ENCODE measurements around the gene PRDX6.
A peak's percentile ranks its signal among the peaks of the same experiment; 100 is the strongest.
"Not testable (repeated sequence)": the region's sequence is repeated elsewhere in the genome, so short reads cannot be mapped to it uniquely, and the experiment has no call there.

Gene PRDX6

DNA sequence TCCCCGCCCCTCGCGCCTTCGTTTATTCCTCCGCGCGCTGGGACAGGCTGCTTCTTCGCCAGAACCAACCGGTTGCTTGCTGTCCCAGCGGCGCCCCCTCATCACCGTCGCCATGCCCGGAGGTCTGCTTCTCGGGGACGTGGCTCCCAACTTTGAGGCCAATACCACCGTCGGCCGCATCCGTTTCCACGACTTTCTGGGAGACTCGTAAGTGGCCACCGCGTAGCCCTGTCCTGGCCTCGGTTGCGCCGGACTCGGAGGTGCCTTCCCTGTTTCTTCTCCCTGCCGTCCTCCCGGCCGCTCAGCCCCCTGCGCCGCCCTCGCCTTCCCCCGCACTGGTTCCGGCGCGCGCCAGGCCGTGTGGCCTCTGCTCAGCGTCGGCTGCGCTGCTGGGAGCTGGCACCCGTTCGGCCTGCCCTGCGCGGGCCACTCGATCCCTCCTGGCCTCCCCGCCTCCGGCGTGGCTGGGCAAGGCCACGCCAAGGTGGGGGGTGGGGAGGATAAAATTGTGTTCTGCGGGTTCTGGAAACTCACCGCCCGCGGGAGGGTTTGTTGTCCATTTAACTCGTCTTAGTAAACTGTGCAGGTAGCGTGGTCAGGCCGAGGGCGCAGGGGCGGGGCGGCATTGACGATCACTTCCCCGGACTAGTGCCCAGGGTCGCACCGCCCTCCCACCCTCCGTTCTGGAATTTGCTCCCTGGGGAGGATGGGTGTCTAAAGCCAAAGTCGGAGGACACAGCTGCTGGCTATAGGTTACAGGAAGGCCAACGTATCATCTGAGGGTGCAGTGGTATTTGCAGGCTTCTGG, at the start of gene PRDX6:
Gene PRDX6 (plus strand): TSS at position 50 of the 808 bp plus-strand sequence. CDS start 63 bp downstream, at position 113.
- peak in 1 of 2 experiments; percentile 84 for DNase-seq

GRCh38 chr1:173429471-173430402, 47.4 kb upstream of the PRDX6 start:
- DNase-seq = peak; percentile 62 to 75

DNA sequence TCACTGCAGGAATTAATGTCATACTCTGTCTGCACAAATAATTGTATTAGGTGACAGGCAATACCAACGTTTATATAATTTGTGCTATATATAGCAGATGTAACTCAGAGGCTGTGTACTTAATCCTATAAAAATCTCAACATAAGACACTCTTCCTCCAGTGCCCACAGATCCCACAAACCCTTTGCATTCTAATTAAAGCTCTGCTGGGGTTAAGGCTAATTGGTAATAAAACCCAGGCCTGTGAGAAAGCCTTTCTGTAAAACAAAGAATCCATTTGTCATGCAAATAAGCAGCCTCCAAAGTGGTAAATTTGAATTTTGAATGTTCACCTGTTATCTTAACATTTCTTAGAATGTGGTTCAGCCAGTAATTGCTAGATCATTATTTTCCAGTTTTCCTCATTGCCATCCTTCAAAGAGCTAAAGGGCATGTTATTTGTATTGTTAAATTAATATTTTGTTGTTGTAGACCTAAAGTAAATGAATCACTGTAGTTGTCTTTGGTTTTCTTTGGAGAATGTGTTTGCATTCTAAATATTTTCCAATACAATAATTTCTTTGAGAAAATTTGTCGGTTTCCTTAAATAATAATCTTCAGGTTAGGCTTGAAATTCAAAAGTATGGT, 46.3 kb upstream of the PRDX6 start:
- DNase-seq = no peak

- peak; percentile 69 to 77 for DNase-seq
These were observed 45.7 kb upstream of the PRDX6 start for GRCh38 chr1:173431304-173432045.

DNA sequence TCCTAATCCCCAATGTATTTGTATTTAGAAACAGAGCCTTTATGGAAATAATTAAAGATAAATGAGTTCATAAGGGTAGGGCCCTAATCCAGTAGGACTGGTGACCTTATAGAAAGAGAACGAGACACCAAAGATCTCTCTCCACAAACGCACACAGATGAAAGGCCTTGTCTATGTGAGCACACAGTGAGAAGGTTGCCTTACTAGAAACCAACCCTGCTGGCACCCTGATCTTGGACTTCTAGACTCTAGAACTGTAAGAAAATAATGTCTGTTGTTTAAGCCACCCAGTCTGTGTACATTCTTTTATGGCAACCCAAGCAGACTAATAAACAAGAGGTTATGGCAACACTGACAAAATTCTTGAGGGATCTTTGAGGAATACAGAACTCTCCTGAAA, 44.8 kb upstream of the PRDX6 start:
- no peak for DNase-seq

GRCh38 chr1:173433751-173434326, 43.3 kb upstream of the PRDX6 start:
- DNase-seq = no peak

DNA sequence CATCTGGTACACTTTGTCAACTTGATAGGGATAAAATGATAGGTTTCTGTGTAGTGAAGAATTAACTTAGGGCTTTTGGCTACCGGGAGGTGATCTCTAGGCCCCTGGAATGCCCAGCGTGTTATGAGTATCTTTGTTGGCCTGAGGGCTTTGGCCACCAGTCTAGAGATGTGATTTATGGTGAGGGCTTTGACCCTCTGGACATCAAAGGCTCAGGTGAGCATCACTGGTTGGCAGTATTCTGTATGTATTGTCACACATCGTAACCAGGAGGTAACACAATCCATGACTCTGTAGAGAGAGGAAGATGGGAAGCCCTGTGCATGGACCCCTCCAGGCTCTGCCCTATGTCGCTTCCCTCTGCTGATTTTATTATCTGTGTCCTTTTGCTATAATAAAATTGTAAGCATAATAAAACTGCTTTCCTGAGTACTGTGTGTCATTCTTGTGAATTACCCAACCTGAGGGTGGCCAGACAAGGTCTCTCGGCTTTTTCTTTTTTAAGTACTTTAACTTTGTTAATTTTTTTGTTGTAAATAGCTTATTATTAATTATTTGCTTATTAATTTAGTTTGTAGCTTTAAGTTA, 40.2 kb upstream of the PRDX6 start:
- DNase-seq = no peak

GRCh38 chr1:173438675-173439074, 38.5 kb upstream of the PRDX6 start:
- no peak for DNase-seq

- no peak for DNase-seq
These were observed 36.7 kb upstream of the PRDX6 start for GRCh38 chr1:173440430-173440829.

DNA sequence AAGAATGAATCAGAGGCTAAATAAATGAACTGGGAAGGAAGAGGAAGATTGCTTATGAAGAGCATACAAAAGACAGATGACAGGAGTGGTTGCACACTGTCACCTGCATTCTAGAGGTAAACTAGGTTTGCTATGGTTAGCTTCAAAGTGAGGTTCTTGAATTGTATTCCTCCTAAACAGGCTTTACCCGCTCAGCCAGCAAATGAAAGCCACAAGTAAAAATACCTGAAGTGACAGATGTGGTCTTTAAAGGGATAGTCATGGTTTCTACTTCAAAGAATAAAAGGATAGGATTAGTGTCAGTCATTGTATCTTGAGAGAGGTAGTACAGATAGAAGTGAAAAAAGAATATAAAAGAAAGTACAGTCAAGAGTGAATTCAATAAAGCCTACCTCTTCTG, 32.4 kb upstream of the PRDX6 start:
- DNase-seq = no peak

- no peak for DNase-seq
These were observed 32.0 kb upstream of the PRDX6 start for GRCh38 chr1:173445164-173445563.

GRCh38 chr1:173445656-173446055, 31.5 kb upstream of the PRDX6 start:
- DNase-seq = no peak

DNA sequence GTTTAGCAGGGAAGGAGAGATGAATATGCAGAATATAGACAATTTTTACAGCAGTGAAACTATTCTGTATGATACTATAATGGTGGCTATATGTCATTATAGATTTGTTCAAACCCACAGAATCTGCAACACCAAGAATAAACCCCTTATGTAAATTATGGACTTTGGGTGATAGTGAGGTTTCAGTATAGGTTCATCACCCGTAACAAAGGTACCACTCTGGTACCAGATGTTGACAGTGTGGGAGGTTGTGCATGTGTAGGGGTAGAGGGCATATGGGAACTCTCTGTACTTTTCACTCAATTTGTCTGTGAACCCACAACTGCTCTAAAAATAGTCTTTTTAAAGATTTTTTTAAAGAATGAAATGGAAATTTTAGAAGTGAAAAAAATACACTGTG, 29.9 kb upstream of the PRDX6 start:
- DNase-seq = no peak

DNA sequence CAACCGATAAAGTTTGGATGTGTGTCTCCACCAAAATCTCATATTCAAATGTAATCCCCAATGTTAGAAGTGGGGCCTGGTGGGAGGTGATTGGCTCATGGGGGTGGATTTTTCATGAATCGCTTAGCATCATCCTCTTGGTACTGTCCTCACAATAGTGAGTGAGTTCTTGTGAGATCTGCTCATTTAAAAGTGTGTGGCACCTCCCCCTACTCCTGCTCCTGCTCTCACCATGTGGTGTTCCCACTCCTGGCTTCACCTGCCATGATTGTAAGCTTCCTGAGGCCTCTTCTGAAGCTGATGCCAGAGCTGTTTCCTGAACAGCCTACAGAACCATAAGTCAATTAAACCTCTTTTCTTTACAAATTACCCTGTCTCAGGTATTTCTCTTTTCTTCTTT, 28.2 kb upstream of the PRDX6 start:
- DNase-seq = no peak

GRCh38 chr1:173451981-173452380, 25.2 kb upstream of the PRDX6 start:
- DNase-seq = no peak

- DNase-seq = no peak
These were observed 23.2 kb upstream of the PRDX6 start for GRCh38 chr1:173453982-173454381.

- DNase-seq = no peak
These were observed 22.1 kb upstream of the PRDX6 start for GRCh38 chr1:173454966-173455524.

GRCh38 chr1:173459885-173460284, 17.2 kb upstream of the PRDX6 start:
- DNase-seq = no peak

GRCh38 chr1:173462666-173463065, 14.5 kb upstream of the PRDX6 start:
- not testable (repeated sequence) for DNase-seq

- not testable (repeated sequence) for DNase-seq
These were observed 12.9 kb upstream of the PRDX6 start for GRCh38 chr1:173464185-173464584.

GRCh38 chr1:173467426-173467825, 9.7 kb upstream of the PRDX6 start:
- DNase-seq = no peak

Measured in AML-193 (cell line).